Dendritic cell treated with granulocyte-macrophage colony-stimulating factor and Interleukin-4, amounts not matched to agents 40 ng/mL and 50 ng/mL, for 4 days (primary cell): Measurements from ENCODE around the gene RFX8.
"Not testable (repeated sequence)": the region's sequence is repeated elsewhere in the genome, so short reads cannot be mapped to it uniquely, and the experiment has no call there.

Experiments used
- H3K27ac Mint-ChIP-seq: one replicate; pipeline ENCODE4 v1.8.0; 2022; ENCODE audit warnings: mild to moderate bottlenecking, mixed read lengths
- H3K27me3 Mint-ChIP-seq: one replicate; pipeline ENCODE4 v1.8.0; 2022; ENCODE audit warnings: mild to moderate bottlenecking, mixed read lengths
- H3K36me3 Mint-ChIP-seq: one replicate; pipeline ENCODE4 v1.8.0; 2022; ENCODE audit warnings: low read depth, mixed read lengths
- H3K4me1 Mint-ChIP-seq: one replicate; pipeline ENCODE4 v1.8.0; 2022; ENCODE audit warnings: low read depth, mixed read lengths
- H3K4me3 Mint-ChIP-seq: one replicate; pipeline ENCODE4 v1.8.0; 2022; ENCODE audit warnings: mild to moderate bottlenecking, moderate library complexity, mixed read lengths
- H3K9me3 Mint-ChIP-seq: one replicate; pipeline ENCODE4 v1.8.0; 2022; ENCODE audit warnings: mixed read lengths
- intact Hi-C: fragments of 100-400 bp; cut with micrococcal nuclease; formaldehyde crosslinking; loops from one replicate; pipeline ENCODE4 v1.15.0; 2022

RFX8 gene

DNA sequence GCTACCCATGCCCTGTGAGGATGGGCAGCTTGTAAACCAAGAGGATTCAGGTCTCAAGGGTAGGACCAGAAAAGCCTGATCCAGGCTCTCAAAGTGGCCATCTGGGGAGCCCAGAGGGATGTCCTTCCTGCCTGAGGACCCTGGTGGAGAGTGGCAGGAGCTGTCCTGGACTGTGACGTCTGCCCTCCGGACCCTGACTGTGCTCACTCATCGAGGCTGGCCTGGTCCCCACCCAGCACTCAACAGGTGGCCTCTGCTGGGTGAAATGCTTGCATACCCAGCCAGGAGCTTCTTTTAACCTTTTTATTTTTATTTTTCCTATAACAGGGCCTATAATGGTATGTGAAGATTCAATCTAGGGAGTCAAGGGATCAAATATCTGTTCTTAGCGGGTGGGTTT lies 112.1 kb downstream of the RFX8 start:
- Mint-ChIP-seq H3K4me3 (no peak overlapping the region), H3K36me3 (no peaks in the 10 kb centered on the region), H3K4me1 (peaks cover 26% of the 10 kb centered on the region), H3K9me3 (no peaks in the 10 kb centered on the region), H3K27ac (no peak overlapping the region), H3K27me3 (peaks cover 9% of the 10 kb centered on the region)
- intact Hi-C loops, result no loop called here

DNA sequence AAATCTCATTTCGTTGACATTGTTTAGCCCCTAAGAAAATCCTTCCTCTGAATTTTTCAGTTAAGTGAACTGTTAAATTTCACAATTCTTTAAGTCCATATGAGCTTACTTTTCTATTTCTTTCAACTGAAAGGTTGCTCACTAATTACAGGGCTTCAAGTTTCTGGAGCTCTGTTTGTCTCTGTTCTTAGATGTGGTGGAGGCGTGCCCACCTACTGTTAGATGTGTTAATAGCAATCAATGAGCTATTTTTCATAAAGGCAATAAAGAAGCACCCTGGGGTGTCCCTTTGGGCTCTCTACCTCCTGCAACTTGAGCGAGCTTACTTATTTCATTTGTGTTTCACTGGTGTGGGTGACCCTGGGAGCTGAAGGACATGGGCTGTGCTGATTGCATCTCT lies 112.6 kb downstream of the RFX8 start:
- no peak overlapping the region for H3K4me3 Mint-ChIP-seq
- intact Hi-C loops, result no loop called here
- H3K36me3 Mint-ChIP-seq, result no peaks in the 10 kb centered on the region
- H3K9me3 Mint-ChIP-seq, result no peaks in the 10 kb centered on the region
- H3K27ac Mint-ChIP-seq, result peak overlapping the region; percentile 59
- peaks cover 9% of the 10 kb centered on the region for H3K27me3 Mint-ChIP-seq
- H3K4me1 Mint-ChIP-seq, result peaks cover 26% of the 10 kb centered on the region

DNA sequence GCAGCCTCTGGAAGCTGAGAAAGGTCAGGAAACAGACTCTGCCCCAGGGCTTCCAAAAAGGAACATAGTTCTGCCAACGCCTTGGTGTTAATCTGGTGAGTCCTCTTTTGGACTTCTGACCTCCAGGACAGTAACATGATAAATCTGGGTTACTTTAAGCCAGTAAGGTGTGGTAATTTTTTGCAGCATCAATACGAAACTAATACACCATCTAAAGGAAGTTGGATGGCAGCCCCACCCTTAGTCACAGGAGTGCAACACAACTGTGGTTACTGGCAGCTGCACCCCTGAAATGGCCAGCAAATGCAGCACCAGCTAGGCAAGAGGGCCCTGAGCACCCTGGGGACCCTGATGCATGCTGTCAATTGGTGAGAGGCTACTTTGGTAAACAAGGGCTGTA lies 113.4 kb downstream of the RFX8 start:
- H3K4me3 Mint-ChIP-seq, result no peak overlapping the region

DNA sequence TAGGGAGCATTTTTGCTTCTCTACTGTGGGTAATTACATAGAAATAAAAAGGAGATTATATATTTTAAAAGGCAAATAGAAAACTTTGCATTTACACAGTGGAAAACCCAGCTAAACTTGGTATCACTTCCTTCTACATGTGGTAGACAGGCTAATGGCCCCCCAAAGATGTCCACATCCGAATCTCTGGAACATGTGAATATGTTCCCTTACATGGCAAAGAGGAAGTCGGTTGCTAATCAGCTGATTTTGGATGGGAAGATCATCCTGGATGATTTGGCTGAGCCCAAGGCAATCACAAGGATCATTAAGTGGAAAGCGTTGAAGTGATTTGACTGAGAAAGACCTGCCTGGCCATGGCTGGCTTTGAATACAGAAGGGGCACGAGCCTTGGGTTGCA lies 113.8 kb downstream of the RFX8 start:
- Mint-ChIP-seq H3K9me3 (no peaks in the 10 kb centered on the region), H3K4me3 (no peak overlapping the region), H3K4me1 (peaks cover 26% of the 10 kb centered on the region), H3K36me3 (no peaks in the 10 kb centered on the region), H3K27ac (peak overlapping the region; percentile 59), H3K27me3 (peaks cover 9% of the 10 kb centered on the region)
- intact Hi-C loops, result no loop called here

More for the DNA sequence above, 113.4 kb downstream of the RFX8 start:
- Mint-ChIP-seq H3K9me3 (no peaks in the 10 kb centered on the region), H3K27ac (peak overlapping the region; percentile 59), H3K36me3 (no peaks in the 10 kb centered on the region), H3K27me3 (peaks cover 9% of the 10 kb centered on the region), H3K4me1 (peaks cover 26% of the 10 kb centered on the region)
- intact Hi-C loops, result no loop called here

DNA sequence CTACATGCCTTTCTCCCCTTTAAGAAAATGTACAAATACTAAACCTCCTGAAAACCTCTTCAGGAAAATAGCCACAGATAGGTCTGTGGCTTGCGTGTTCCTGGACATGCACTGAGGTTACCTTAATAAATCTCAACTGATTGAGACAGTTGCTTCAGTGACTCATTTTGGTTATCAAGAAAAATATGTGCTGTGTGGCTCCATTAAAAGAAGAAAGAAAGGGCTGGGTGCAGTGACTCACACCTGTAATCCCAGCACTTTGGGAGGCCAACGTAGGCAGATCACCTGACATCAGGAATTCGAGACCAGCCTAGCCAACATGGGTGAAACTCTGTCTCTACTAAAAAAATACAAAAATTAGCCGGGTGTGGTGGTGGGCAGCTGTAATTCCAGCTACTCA lies 114.7 kb downstream of the RFX8 start:
- Mint-ChIP-seq H3K4me3 (no peak overlapping the region), H3K27ac (no peak overlapping the region), H3K4me1 (peaks cover 20% of the 10 kb centered on the region), H3K27me3 (peaks cover 9% of the 10 kb centered on the region), H3K9me3 (no peaks in the 10 kb centered on the region), H3K36me3 (no peaks in the 10 kb centered on the region)
- intact Hi-C loops, result no loop called here

DNA sequence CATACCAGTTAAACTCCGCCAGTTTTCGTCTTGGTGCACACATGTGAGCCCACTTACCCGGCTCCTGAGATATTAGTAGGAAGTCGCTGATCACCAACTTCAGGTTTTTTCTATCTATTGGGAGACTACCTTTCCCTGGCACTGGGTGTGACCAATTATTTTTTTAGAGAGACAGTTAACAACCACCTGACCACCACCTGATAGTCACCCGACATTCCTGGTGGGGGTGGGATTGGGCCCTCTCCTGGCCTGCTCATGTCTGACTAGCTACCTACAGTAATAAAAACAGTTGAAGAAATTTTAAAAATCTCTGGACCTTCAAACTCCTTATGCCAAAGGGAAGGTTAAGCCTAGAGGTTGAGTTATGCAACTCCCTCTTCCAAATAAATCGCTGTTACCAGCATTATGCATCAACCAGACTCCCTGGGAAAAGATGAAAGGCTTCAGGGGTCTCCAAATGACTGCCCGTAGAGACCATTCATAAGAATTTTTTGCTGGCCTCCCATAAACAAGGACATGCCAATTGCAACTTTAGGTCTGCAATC lies 115.4 kb downstream of the RFX8 start:
- intact Hi-C loops, result no loop called here
- Mint-ChIP-seq H3K4me3 (no peak overlapping the region), H3K36me3 (no peaks in the 10 kb centered on the region), H3K27ac (no peak overlapping the region), H3K27me3 (peaks cover 5% of the 10 kb centered on the region), H3K4me1 (peaks cover 15% of the 10 kb centered on the region), H3K9me3 (no peaks in the 10 kb centered on the region)

DNA sequence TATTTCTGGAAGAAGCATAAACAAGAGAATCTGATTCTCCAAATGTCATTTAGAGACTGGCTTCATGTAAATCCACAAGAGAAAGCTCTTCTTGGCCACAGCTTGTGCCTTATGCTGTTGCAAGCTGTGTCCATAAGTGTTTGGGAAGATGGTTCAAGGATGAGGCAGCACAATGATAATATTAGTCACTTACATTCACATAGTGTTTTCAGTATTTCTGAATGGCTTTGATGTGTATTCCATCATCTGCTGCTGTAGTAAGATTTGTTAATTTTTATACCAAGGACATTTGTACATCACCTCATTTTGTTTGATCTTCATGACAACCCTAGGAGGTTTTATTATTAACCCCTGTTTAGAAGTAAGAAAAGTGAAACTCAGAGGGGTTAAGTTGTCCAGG lies 117.5 kb downstream of the RFX8 start:
- intact Hi-C loops, result no loop called here
- H3K4me1 Mint-ChIP-seq, result peaks cover 13% of the 10 kb centered on the region
- H3K4me3 Mint-ChIP-seq, result no peak overlapping the region
- no peaks in the 10 kb centered on the region for H3K9me3 Mint-ChIP-seq
- H3K27ac Mint-ChIP-seq, result peak overlapping the region; percentile 37
- H3K36me3 Mint-ChIP-seq, result no peaks in the 10 kb centered on the region
- H3K27me3 Mint-ChIP-seq, result peaks cover 2% of the 10 kb centered on the region

DNA sequence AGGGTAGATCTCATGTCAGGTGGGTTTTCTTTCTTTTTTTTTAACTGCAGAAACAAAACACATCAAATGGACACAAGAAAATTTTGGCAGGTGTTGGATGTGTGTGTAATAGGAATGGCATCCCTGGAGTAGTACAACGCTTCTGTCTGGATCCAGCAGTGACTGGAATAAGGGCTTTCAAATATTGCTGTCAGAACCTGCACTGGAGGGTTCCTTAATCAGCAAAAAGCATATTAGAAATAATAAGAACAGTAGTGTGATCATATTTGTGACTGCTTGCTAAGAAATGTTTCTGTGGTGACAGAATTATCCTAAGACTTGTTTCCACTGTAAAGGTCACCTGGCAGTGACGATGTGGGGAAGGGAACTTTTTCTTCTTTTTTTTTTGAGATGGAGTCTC lies 118.4 kb downstream of the RFX8 start:
- peaks cover 2% of the 10 kb centered on the region for H3K27me3 Mint-ChIP-seq
- intact Hi-C loops, result no loop called here
- H3K4me1 Mint-ChIP-seq, result peaks cover 6% of the 10 kb centered on the region
- no peak overlapping the region for H3K27ac Mint-ChIP-seq
- no peak overlapping the region for H3K4me3 Mint-ChIP-seq
- H3K9me3 Mint-ChIP-seq, result no peaks in the 10 kb centered on the region
- no peaks in the 10 kb centered on the region for H3K36me3 Mint-ChIP-seq

DNA sequence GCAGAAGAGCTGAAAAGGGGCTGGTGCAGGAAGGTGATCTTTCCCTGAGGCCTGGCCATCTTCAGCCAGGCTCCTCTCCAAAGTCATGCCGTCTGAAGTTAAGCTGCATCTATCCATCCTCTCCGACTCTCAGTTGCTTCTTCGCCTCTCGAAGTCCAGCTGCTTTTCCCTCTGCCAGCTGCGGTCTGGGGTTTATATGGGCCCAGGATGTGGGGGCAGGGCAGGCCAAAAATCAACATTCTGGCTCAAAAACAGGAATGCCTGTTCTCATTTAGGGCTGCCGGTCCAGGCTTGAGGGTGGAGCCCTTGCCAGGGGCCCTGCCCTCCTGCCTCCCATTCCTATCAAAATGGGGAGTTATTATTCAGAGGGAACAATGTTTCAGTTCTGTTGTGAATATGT lies 118.9 kb downstream of the RFX8 start:
- Mint-ChIP-seq H3K27ac (no peak overlapping the region), H3K27me3 (peaks cover 2% of the 10 kb centered on the region), H3K4me1 (peaks cover 1% of the 10 kb centered on the region), H3K4me3 (no peak overlapping the region), H3K9me3 (no peaks in the 10 kb centered on the region), H3K36me3 (no peaks in the 10 kb centered on the region)
- intact Hi-C loops, result no loop called here

DNA sequence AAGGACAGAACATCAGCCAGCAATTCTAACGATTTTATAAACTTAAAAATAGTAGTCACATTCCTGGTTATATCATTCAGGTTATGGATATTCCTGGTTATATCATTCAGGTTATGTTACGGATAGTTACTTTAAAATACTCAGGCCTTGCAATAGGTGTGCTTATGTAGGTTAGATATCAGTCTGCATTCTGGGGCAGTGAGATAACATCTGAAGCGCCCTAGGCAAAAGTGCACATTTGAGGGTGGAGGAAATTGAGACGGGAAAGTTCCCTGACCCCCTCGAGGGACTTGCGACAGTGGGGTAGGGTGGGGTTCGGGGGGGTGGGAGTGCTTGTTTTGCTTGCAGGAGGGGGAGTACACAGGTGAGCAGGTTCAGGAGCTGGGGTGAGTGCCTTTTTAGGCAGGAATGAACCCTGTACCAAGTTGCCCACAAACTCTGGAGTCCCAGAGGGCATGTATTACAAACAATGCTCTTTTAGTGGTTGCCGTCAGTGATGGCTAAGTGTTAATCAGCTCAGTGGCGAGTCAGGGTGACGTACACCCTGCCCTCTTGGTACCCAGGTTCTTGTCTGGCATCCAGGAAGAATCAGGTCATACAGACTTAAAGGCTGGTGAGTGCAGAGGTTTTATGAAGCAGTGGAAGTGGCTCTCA lies 119.4 kb downstream of the RFX8 start:
- Mint-ChIP-seq H3K27me3 (peaks cover 2% of the 10 kb centered on the region), H3K4me1 (peaks cover 4% of the 10 kb centered on the region), H3K36me3 (no peaks in the 10 kb centered on the region), H3K27ac (no peak overlapping the region), H3K4me3 (no peak overlapping the region), H3K9me3 (no peaks in the 10 kb centered on the region)
- intact Hi-C loops, result no loop called here

DNA sequence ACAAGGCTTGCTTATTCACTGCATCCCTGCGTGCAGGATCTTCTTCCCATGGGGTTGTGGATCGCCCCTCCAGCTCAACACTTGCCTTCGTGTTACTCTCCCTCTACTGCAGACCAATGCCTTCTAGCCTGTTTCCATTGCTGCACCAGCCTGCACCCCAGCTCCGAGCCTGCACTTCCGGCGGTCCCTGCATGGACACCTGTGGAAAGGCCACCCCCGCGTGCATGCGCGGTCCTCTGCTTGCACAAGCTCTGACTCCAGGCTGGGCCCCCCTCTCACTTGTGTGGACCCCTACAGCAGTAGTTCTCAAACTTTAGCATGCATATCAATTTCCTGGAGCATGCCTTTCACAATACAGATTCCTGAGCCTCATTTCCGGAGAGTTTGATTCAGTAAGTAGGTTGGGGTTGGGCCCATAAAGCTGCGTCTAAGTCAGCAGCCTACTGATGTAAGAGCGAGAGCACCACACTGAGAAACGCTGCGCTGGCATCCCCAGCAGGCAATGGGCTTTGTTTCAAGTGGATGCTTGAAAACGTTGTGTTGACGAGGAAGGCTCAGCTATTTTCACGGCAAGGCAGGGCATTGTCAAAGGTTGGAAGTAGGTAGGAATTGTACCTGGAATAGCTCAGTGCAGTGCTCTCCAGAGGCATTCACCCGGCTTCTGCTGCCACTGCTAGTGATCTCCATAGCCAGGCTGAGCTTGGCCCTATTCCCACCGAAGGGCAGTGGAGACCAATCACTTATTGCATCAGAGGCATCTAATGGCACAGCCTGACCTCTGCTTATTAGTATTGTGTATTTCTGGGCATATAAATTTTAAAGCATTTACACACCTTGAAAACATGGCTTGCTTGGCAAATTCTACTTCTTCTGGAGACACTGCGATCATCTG lies 120.2 kb downstream of the RFX8 start:
- Mint-ChIP-seq H3K9me3 (no peaks in the 10 kb centered on the region), H3K27ac (no peak overlapping the region), H3K4me3 (no peak overlapping the region), H3K36me3 (no peaks in the 10 kb centered on the region), H3K4me1 (peaks cover 10% of the 10 kb centered on the region), H3K27me3 (peaks cover 2% of the 10 kb centered on the region)
- intact Hi-C loops, result no loop called here

DNA sequence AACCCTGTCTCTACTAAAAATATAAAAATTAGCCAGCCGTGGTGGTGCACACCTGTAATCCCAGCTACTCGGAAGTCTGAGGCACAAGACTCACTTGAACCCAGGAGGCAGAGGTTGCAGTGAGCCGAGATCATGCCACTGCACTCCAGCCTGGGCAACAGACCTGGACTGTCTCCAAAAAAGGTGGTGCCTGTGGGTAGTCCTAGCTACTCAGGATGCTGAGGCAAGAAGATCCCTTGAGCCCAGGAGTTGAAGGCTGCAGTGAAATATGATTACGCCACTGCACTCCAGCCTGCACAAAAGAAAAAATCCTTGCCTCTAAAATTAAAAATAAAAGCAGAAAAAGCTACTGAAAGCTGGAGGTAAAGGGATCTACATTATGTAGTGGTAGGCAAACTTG lies 122.3 kb downstream of the RFX8 start:
- H3K27me3 Mint-ChIP-seq, H3K36me3 Mint-ChIP-seq, intact Hi-C loops, H3K27ac Mint-ChIP-seq, H3K9me3 Mint-ChIP-seq, H3K4me3 Mint-ChIP-seq: not testable (repeated sequence)
- H3K4me1 Mint-ChIP-seq, result peaks cover 15% of the 10 kb centered on the region

DNA sequence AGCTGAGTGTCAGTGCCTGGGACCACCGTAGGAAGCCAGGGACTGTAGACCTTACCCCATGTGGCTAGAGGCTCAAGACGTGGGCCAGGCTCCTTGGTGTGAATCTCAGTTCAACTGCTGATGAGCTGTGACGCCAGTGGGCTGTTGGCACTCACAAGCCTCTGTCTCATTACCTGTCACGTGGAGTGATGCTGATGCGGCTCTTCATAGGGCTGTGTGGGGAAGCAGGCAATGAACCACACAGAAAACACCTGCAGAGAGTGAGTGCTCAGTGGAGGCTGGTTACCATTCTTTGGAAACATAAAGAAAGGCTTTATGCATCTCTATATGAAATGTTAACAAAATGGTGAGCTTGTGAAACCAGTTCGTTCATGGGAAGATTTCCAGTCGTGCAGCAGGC lies 123.7 kb downstream of the RFX8 start:
- Mint-ChIP-seq H3K27ac (no peak overlapping the region), H3K4me3 (no peak overlapping the region)

DNA sequence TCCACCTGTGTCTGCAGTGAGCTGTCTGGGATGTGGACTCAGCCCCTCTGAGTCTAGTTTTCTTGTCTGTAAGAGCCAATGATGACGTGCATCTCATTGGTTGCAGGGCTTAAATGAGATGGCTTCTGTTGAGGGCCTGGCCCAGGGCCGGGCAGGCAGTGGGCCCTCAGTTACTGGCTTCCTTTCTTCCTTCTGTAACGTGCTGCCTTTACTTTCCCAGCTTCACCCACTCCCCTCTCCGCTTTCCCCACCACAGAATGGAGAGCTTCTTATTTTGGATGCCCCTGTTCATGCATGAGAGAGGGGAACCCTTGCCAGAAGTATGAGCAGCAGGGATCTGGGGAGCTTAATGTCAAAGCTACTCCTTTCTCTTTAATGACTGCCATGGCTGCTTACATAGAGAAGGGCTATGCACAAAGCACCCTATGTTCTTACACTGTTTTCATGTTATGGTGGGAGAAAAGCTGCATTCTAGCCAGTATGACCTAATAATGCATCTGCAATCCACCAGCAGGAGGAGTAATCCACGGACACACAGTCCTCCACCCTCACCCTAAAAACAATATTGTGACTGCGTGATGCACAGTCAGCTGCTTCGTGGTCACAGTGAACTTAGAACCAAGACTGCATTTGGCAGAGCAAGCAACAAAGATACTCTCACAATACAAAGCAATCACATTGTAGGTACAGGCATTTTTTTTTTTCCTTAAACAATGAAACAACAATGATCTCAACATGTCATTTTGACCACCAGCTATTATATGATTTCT lies 124.8 kb downstream of the RFX8 start:
- no peak overlapping the region for H3K27ac Mint-ChIP-seq
- H3K9me3 Mint-ChIP-seq, result no peaks in the 10 kb centered on the region
- no peak overlapping the region for H3K4me3 Mint-ChIP-seq
- no peaks in the 10 kb centered on the region for H3K36me3 Mint-ChIP-seq
- intact Hi-C loops, result loop anchor here (1.0 kb wide), 1 partner anchor 37 kb away; the partner anchor contains the start of gene CREG2
- H3K4me1 Mint-ChIP-seq, result peaks cover 15% of the 10 kb centered on the region
- H3K27me3 Mint-ChIP-seq, result peaks cover 2% of the 10 kb centered on the region

More for the DNA sequence above, 123.7 kb downstream of the RFX8 start:
- Mint-ChIP-seq H3K27me3 (peaks cover 2% of the 10 kb centered on the region), H3K4me1 (peaks cover 15% of the 10 kb centered on the region), H3K9me3 (no peaks in the 10 kb centered on the region), H3K36me3 (no peaks in the 10 kb centered on the region)
- intact Hi-C loops, result no loop called here
